Activated T-helper 1 cell treated with anti-CD3 and anti-CD28 coated beads, Interleukin-12 subunit alpha, Interleukin-12 subunit beta, Interleukin-2, Interleukin-4 antibody, amounts not matched to agents 30 ng/mL and 10 ng/mL and 1 ng/mL, durations not matched to agents 14 hours and 24 hours and 36 hours (primary cell): ENCODE data around the gene SMS. TPM values are rescaled to one million over a fixed set of nuclear protein-coding genes. Genes with fewer than 3 reads are reported as not detected.

Experiments used
- DNase-seq: peaks from one replicate; pipeline ENCODE4 v3.0.0; 2021; ENCODE audit warnings: low spot score
- H3K27ac Mint-ChIP-seq: one replicate; pipeline ENCODE4 v1.8.0; 2021; ENCODE audit warnings: mild to moderate bottlenecking, mixed read lengths
- H3K27me3 Mint-ChIP-seq: one replicate; pipeline ENCODE4 v1.8.0; 2022; ENCODE audit warnings: mild to moderate bottlenecking, moderate library complexity, mixed read lengths; ENCODE audit not compliant: insufficient read depth
- H3K36me3 Mint-ChIP-seq: one replicate; pipeline ENCODE4 v1.8.0; 2021; ENCODE audit warnings: low read depth, mixed read lengths
- H3K4me1 Mint-ChIP-seq: one replicate; pipeline ENCODE4 v1.8.0; 2021; ENCODE audit warnings: low read depth, mixed read lengths
- H3K4me3 Mint-ChIP-seq: one replicate; pipeline ENCODE4 v1.8.0; 2021; ENCODE audit warnings: mild to moderate bottlenecking, moderate library complexity, mixed read lengths
- H3K9me3 Mint-ChIP-seq: one replicate; pipeline ENCODE4 v1.8.0; 2021; ENCODE audit warnings: mixed read lengths
- intact Hi-C: fragments of 100-400 bp; cut with micrococcal nuclease; formaldehyde crosslinking; loops from one replicate; pipeline ENCODE4 v1.15.1; 2024
- total RNA-seq: library from RNA; stranded (reverse); gene quantifications from 2 replicates; pipeline ENCODE4 v1.2.3, GENCODE V29; 2022

SMS gene
- 144 and 145 TPM in 2 replicates for total RNA-seq

DNA sequence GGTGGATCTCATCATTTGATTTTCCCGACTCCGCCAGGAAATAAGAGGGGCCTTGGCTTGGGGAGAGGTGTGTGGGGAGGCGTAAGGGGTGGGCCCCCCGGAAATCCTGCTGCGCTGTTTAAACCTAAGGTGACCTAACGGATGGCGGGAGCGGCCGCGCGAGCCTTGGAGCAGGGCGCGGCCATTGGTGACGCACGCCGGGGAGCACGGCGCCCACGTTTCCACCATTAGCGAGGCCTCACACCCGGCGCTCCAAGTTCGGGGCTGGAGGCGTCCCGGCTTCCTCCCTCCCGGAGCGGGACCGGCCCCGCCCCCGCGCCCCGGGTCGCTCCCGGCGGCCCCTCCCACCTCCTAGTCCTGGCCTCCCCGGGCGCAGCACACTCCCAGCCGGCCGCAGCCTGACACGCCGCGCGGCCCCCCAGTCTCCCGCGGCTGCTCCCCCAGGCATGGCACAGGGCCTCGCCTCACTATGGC, at the start of gene SMS:
Gene SMS (plus strand): TSS at position 354 of the 474 bp plus-strand sequence. CDS start 116 bp downstream, at position 470.
- no peaks in the 10 kb centered on the region for H3K9me3 Mint-ChIP-seq
- peaks cover 35% of the 10 kb centered on the region for H3K4me1 Mint-ChIP-seq
- H3K36me3 Mint-ChIP-seq = peaks cover 16% of the 10 kb centered on the region
- intact Hi-C loops = loop anchor here (1.0 to 10.0 kb wide), 4 partner anchors 14 to 566 kb away; partner anchors contain the start of gene CNKSR2
- no peaks in the 10 kb centered on the region for H3K27me3 Mint-ChIP-seq
- DNase-seq = peak; percentile 23
- peak within 1 kb of the TSS; percentile 90 for H3K4me3 Mint-ChIP-seq
- H3K27ac Mint-ChIP-seq = peak within 1 kb of the TSS; percentile 92

- intact Hi-C loops = no loop called here
- no peaks in the 10 kb centered on the region for H3K27me3 Mint-ChIP-seq
- no peak for DNase-seq
- H3K4me3 Mint-ChIP-seq = no peak overlapping the region
- no peaks in the 10 kb centered on the region for H3K36me3 Mint-ChIP-seq
- H3K9me3 Mint-ChIP-seq = no peaks in the 10 kb centered on the region
- no peak overlapping the region for H3K27ac Mint-ChIP-seq
- H3K4me1 Mint-ChIP-seq = no peaks in the 10 kb centered on the region
Measured at GRCh38 chrX:21905313-21905712, 35.2 kb upstream of the SMS start.

DNA sequence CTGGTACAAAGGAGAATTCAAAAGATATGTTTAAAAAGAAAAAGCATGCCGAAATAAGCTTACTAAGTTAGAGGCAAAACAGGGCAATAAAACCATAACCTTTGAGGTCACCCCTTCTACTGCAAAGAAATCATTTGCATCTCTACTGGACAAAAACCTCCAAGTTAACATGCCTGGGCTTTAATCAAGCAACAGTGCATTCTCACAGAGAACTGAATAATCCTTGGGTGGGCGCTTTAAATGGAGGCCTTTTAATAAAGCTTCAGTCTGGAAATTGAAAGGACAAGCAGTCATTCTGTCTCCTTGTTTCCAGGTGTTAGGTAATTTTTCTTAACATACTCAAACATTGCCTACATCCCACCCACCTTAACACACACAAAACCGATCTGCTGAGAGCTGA, 34.6 kb upstream of the SMS start:
- Mint-ChIP-seq H3K4me1 (no peaks in the 10 kb centered on the region), H3K27ac (no peak overlapping the region), H3K36me3 (no peaks in the 10 kb centered on the region), H3K27me3 (no peaks in the 10 kb centered on the region), H3K9me3 (no peaks in the 10 kb centered on the region), H3K4me3 (no peak overlapping the region)
- no peak for DNase-seq
- intact Hi-C loops = no loop called here

DNA sequence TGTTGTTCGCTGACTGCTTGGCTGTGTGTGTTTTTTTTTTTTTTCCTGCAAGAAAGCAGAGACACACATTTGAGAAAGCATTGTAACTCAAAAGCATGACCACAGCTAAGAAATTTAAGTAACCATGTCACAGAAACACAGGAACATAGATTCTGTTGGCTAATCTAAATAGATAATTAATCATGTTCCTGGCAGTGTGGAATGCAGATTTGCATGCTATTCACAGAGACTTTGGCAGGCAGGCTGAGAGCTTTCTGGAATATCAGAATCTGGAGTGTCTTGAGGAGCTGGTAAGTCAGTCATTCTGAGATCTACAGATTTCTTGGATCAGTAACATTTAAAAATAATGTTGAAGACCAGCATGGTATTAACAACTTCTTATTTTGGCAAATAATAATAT, 33.2 kb upstream of the SMS start:
- Mint-ChIP-seq H3K9me3 (no peaks in the 10 kb centered on the region), H3K4me1 (no peaks in the 10 kb centered on the region), H3K4me3 (no peak overlapping the region), H3K27me3 (no peaks in the 10 kb centered on the region), H3K36me3 (no peaks in the 10 kb centered on the region), H3K27ac (no peak overlapping the region)
- no peak for DNase-seq
- intact Hi-C loops = no loop called here

- H3K36me3 Mint-ChIP-seq = no peaks in the 10 kb centered on the region
- H3K4me1 Mint-ChIP-seq = no peaks in the 10 kb centered on the region
- no peaks in the 10 kb centered on the region for H3K9me3 Mint-ChIP-seq
- no peak overlapping the region for H3K27ac Mint-ChIP-seq
- no peaks in the 10 kb centered on the region for H3K27me3 Mint-ChIP-seq
- DNase-seq = no peak
- no peak overlapping the region for H3K4me3 Mint-ChIP-seq
- intact Hi-C loops = no loop called here
Measured at GRCh38 chrX:21911481-21911880, 29.0 kb upstream of the SMS start.

- Mint-ChIP-seq H3K27me3 (no peaks in the 10 kb centered on the region), H3K4me3 (no peak overlapping the region), H3K27ac (no peak overlapping the region), H3K36me3 (no peaks in the 10 kb centered on the region), H3K9me3 (no peaks in the 10 kb centered on the region), H3K4me1 (no peaks in the 10 kb centered on the region)
- intact Hi-C loops = no loop called here
- DNase-seq = no peak
Measured at GRCh38 chrX:21912220-21912619, 28.3 kb upstream of the SMS start.

- Mint-ChIP-seq H3K27ac (no peak overlapping the region), H3K9me3 (no peaks in the 10 kb centered on the region), H3K4me3 (no peak overlapping the region), H3K4me1 (no peaks in the 10 kb centered on the region), H3K27me3 (no peaks in the 10 kb centered on the region), H3K36me3 (no peaks in the 10 kb centered on the region)
- intact Hi-C loops = no loop called here
- DNase-seq = no peak
Measured at GRCh38 chrX:21912989-21913388, 27.5 kb upstream of the SMS start.

- no peak overlapping the region for H3K4me3 Mint-ChIP-seq
- DNase-seq = no peak
- H3K4me1 Mint-ChIP-seq = peaks cover 31% of the 10 kb centered on the region
- H3K9me3 Mint-ChIP-seq = peaks cover 10% of the 10 kb centered on the region
- H3K27ac Mint-ChIP-seq = no peak overlapping the region
- H3K36me3 Mint-ChIP-seq = peaks cover 6% of the 10 kb centered on the region
- intact Hi-C loops = loop anchor here (2.0 to 5.0 kb wide), 2 partner anchors 15 to 136 kb away; partner anchors contain the start of gene SMS
- H3K27me3 Mint-ChIP-seq = no peaks in the 10 kb centered on the region
Measured at GRCh38 chrX:21926116-21926515, 14.4 kb upstream of the SMS start.

DNA sequence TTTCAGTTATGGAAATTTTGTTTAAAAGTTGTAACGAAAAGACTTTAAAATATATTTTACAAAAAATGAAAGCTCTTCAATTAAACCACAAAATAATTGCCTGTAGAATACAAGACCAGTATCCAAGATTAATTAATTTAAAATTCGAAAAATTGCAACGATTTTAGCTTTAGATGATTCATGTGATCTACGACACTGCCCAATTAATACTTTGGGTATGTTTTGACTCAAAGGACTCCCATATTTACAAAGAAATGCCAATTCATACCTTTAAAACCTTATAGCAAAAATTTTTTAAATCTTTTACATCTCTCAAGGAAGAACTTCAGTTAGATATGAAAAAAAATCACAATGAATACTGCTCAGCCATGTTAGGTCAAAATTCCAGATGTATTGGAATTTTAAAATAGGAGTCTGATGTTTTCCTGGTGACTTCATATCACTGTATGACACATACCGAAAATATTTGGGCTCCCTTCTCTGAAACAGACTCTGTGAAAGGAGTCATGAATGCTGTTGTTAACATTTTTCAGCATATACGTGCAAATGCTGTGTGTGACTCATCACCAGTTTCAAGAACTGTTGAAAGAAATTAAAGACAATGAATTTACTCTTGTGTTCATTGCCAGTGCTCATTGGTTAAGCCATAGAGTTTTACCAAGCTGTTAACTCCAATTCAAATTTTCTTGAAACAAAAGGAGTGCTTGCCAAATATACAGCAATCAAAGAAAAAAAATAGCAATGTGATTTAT, 13.8 kb upstream of the SMS start:
- DNase-seq = no peak
- Mint-ChIP-seq H3K4me3 (no peak overlapping the region), H3K36me3 (peaks cover 6% of the 10 kb centered on the region), H3K9me3 (peaks cover 10% of the 10 kb centered on the region), H3K27ac (peak overlapping the region; percentile 67), H3K27me3 (no peaks in the 10 kb centered on the region), H3K4me1 (peaks cover 35% of the 10 kb centered on the region)
- intact Hi-C loops = loop anchor here (1.0 to 5.0 kb wide), 3 partner anchors 14 to 136 kb away; partner anchors contain the start of genes MBTPS2 and SMS

DNA sequence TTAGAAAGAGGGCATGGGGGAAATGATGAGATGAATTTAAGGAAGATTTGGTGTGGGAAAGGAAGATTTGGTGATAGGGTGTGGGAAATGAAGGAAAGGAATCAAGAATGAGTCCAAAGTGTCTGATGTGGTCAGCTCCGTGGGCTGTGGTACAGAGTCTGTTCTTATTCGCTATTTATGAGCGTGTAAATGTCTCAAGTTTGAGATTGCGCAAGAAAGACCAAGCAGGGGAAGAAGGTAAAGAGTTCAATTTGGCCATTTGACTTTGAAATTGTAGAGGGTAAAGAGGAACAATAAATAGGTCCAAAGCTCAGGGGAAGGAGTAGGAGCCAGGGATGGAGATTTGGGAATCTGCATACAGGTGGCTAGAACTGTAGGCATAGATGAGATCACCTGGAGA, 11.3 kb upstream of the SMS start:
- Mint-ChIP-seq H3K9me3 (peaks cover 10% of the 10 kb centered on the region), H3K27ac (peak overlapping the region; percentile 79), H3K4me1 (peaks cover 44% of the 10 kb centered on the region), H3K27me3 (no peaks in the 10 kb centered on the region), H3K4me3 (no peak overlapping the region), H3K36me3 (peaks cover 6% of the 10 kb centered on the region)
- DNase-seq = no peak
- intact Hi-C loops = loop anchor here (5.0 kb wide), 1 partner anchor 133 kb away; no protein-coding TSS in a partner anchor

- DNase-seq = no peak
- Mint-ChIP-seq H3K9me3 (peaks cover 10% of the 10 kb centered on the region), H3K4me1 (peaks cover 44% of the 10 kb centered on the region), H3K27me3 (no peaks in the 10 kb centered on the region), H3K27ac (peak overlapping the region; percentile 22), H3K4me3 (no peak overlapping the region), H3K36me3 (peaks cover 6% of the 10 kb centered on the region)
- intact Hi-C loops = loop anchor here (1.0 kb wide), 1 partner anchor 10 kb away; no protein-coding TSS in a partner anchor
Measured at GRCh38 chrX:21930986-21931385, 9.5 kb upstream of the SMS start.

- peak overlapping the region; percentile 14 for H3K27ac Mint-ChIP-seq
- peaks cover 36% of the 10 kb centered on the region for H3K4me1 Mint-ChIP-seq
- intact Hi-C loops = no loop called here
- H3K27me3 Mint-ChIP-seq = no peaks in the 10 kb centered on the region
- no peak overlapping the region for H3K4me3 Mint-ChIP-seq
- peaks cover 6% of the 10 kb centered on the region for H3K36me3 Mint-ChIP-seq
- no peak for DNase-seq
- peaks cover 10% of the 10 kb centered on the region for H3K9me3 Mint-ChIP-seq
Measured at GRCh38 chrX:21932292-21933002, 8.1 kb upstream of the SMS start.

DNA sequence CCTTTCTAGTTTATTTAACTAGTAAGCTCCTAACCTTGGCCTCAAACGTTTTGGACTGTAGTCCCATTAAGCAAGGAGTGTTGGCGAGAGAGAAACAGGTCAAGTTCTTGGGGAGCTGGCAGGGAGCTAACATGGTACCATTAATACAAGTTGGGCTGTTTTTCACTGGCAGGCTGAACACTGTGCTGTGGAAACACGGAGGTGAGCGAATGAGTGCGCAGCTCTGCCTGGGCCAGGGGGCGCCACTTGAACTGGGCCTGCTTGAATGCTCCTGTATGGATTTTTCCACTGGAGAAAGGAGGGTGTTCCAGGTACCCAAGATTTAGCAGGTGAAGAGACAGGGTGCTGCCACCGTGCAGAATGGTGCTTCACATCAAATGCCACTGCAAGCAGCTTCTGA, 7.4 kb upstream of the SMS start:
- no peak overlapping the region for H3K27ac Mint-ChIP-seq
- peaks cover 36% of the 10 kb centered on the region for H3K4me1 Mint-ChIP-seq
- no peak for DNase-seq
- H3K4me3 Mint-ChIP-seq = no peak overlapping the region
- peaks cover 10% of the 10 kb centered on the region for H3K9me3 Mint-ChIP-seq
- peaks cover 6% of the 10 kb centered on the region for H3K36me3 Mint-ChIP-seq
- intact Hi-C loops = no loop called here
- H3K27me3 Mint-ChIP-seq = no peaks in the 10 kb centered on the region
